ENCODE data around the gene RNPEPL1. TPM values are rescaled to one million over a fixed set of nuclear protein-coding genes. Genes with fewer than 3 reads are reported as not detected.

The RNPEPL1 gene
- total and polyA plus RNA-seq, 2 experiments from 2014 or later: 6.0 to 21.0 TPM

DNA sequence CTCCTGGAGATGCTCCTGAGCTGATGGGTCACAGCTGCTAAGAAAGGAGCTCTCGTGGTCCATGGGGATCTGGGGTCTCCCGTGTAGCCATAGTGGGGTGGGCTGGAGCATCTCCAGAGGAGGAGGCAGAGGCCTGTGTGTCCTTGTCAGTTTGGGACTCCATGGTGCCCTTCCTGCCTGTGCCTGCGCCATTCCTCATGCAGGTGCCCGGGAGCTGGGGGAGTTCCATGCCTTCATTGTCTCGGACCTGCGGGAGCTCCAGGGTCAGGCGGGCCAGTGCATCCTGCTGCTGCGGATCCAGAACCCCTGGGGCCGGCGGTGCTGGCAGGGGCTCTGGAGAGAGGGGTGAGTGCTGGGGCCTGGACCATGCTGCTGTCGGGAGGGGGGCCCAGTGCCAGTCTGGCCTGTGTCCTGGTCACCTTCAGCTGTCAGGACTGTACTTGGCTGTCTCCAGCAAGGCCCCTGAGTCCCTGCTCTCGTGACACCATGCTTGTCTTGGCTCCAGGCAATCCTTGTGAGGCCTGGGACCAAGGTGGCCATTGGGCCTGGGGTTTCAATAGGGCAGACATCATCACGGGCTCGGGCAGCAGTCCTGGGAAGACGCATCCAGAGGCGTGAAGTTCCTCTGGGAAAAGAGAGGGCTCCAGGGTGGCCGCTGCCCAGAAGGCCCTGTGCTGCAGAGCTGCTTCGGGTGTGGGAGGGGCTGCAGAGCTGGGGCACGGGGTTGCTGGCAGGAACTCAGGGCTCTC lies 25.6 kb downstream of the RNPEPL1 start (continued):
- TF ChIP-seq REST (IDR thresholded peaks at IDR 0.05; ENCODE audit: unreplicated experiment) (no peak), ZNF331 (CRISPR knock-in tag; IDR thresholded peaks at IDR 0.05; ENCODE audit: low read depth) (no peak)

- DNase-seq (ENCODE audit: low spot score): no peak
- Histone ChIP-seq H3K36me3 (ENCODE audit: insufficient read depth) (no peaks in the 10 kb centered on the region), H3K79me2 (replicated peaks; ENCODE audit: insufficient read depth) (peaks cover 24% of the 10 kb centered on the region), H3K9me2 (ENCODE audit: insufficient read depth) (no peaks in the 10 kb centered on the region), H2AFZ (no peak overlapping the region), H4K20me1 (replicated peaks; ENCODE audit: insufficient read depth) (peaks cover 3% of the 10 kb centered on the region), H3F3A (replicated peaks; ENCODE audit: low read depth) (no peaks in the 10 kb centered on the region), H3K4me1 (ENCODE audit: insufficient read depth) (no peaks in the 10 kb centered on the region), H3K4me3 (no peak overlapping the region), H3K27ac (ENCODE audit: low read depth) (no peak overlapping the region), H3K4me2 (no peak overlapping the region), H3K27me3 (ENCODE audit: insufficient read depth) (no peaks in the 10 kb centered on the region)
- Mint-ChIP-seq H3K4me3 (no peak overlapping the region), H3K27ac (no peak overlapping the region), H3K36me3 (ENCODE audit: low read depth) (no peaks in the 10 kb centered on the region; the same call in 1 of the 3 replicates), H3K9me3 (no peaks in the 10 kb centered on the region), H3K27me3 (ENCODE audit: insufficient read depth, low read depth, poor library complexity) (peaks cover 1% of the 10 kb centered on the region), H3K4me1 (no peaks in the 10 kb centered on the region; the same call in 2 of the 3 replicates)
- no peak for ATAC-seq
- TF ChIP-seq CREB1 (CRISPR knock-in tag; IDR thresholded peaks at IDR 0.05; ENCODE audit: low read depth) (no peak), JUNB (IDR thresholded peaks at IDR 0.05; ENCODE audit: unreplicated experiment) (no peak), REST (IDR thresholded peaks at IDR 0.05; ENCODE audit: unreplicated experiment) (no peak)
These were observed 26.5 kb downstream of the RNPEPL1 start for GRCh38 chr2:240594511-240595380.
